Skin epidermis (tissue), 12 donors: Measurements from ENCODE around the gene CUEDC2.

Experiments
- H3K27ac ChIP-seq, 21 experiments: fragments of 200-600 bp; sonication (generic) in 11 of 21; one replicate each; pipeline ENCODE4 v1.5.0; 2020; ENCODE audit warnings: mild to moderate bottlenecking in 3 of 21, inconsistent platforms in 2 of 21, moderate library complexity in 2 of 21
- H3K4me3 ChIP-seq, 7 experiments: fragments of 200-600 bp; sonication (generic) in 2 of 7; one replicate each; pipeline ENCODE4 v1.5.0; 2020; ENCODE audit warnings: inconsistent platforms in 2 of 7, mild to moderate bottlenecking in 2 of 7, moderate library complexity in 1 of 7

Gene CUEDC2, protein sequence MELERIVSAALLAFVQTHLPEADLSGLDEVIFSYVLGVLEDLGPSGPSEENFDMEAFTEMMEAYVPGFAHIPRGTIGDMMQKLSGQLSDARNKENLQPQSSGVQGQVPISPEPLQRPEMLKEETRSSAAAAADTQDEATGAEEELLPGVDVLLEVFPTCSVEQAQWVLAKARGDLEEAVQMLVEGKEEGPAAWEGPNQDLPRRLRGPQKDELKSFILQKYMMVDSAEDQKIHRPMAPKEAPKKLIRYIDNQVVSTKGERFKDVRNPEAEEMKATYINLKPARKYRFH

DNA sequence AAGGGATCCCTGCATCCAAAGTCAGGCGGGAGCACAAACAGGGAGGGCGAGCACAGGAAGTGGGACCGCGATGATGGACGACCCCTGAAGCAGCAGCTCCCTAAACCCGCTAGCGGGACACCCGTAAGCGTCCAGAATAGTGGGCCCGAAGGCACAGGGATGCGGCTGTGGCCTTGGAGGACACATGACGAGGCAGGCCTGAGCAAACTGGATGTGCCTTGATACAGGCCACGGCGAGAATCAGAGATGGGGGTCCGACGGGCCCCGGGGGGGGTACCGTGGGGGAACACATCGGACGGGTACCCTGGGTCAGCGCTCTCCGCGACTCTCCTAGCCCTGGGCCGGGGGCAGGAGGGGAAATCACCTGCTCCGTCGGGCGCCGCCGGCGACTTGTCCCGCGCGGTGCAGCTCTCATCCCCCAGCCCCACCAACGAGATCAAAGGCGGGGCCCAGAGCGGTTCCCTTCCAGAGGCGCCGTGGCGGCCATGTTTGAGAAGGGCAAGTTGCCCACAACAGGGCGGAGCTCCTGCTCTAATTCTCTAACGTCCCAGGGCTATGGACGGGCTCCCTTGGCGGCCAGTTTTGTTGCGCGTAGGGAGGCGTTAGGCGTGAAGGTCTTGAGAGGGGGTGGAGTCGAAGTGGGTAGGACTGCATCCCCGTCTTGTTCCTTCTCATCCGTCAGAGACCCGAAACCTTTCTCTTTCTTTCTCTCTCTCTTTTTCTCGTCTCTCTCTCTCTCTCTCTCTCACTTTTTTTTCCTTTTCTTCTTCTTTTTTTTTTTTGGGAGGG, at the start of gene CUEDC2:
Gene CUEDC2, minus strand, starts transcription at position 413 of the 789 bp plus-strand sequence. CDS start 7,386 bp downstream, outside the sequence.
- Histone ChIP-seq H3K27ac (peak within 1 kb of the TSS; percentile 58 to 94 (median 87)), H3K4me3 (peak within 1 kb of the TSS; percentile 49 to 88 (median 80))

GRCh38 chr10:102480396-102480795, 48.0 kb upstream of the CUEDC2 start:
- H3K4me3 ChIP-seq, result no peak overlapping the region
- H3K27ac ChIP-seq, result no peak overlapping the region

DNA sequence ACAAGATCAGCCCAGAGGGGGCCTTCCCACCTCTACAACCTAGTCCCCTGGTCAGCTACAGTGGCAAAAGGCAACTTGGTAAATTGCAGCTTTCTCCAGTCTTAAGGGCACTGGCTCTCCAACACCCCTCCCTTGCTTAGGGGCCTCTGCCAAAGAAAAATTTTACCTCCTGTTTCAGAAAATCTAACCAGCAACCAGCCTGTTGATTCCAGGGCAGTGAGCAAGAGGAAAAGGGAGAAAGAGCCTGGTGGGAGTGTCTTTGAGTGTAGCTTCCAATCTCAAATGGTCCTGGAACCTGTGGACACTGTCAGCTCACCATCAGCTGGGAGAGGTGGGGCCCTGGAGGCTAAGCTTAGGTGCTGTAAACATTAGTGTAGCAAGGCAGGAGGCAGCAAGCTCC, 47.3 kb upstream of the CUEDC2 start:
- no peak overlapping the region for H3K4me3 ChIP-seq
- H3K27ac ChIP-seq, result peak overlapping the region in 3 of 21 experiments; percentile 17 to 35 (median 20)

GRCh38 chr10:102476466-102477141, 44.2 kb upstream of the CUEDC2 start:
- H3K27ac ChIP-seq, result peak overlapping the region in 1 of 21 experiments; percentile 22
- H3K4me3 ChIP-seq, result no peak overlapping the region

GRCh38 chr10:102475451-102476040, 43.2 kb upstream of the CUEDC2 start:
- Histone ChIP-seq H3K27ac (no peak overlapping the region), H3K4me3 (no peak overlapping the region)

DNA sequence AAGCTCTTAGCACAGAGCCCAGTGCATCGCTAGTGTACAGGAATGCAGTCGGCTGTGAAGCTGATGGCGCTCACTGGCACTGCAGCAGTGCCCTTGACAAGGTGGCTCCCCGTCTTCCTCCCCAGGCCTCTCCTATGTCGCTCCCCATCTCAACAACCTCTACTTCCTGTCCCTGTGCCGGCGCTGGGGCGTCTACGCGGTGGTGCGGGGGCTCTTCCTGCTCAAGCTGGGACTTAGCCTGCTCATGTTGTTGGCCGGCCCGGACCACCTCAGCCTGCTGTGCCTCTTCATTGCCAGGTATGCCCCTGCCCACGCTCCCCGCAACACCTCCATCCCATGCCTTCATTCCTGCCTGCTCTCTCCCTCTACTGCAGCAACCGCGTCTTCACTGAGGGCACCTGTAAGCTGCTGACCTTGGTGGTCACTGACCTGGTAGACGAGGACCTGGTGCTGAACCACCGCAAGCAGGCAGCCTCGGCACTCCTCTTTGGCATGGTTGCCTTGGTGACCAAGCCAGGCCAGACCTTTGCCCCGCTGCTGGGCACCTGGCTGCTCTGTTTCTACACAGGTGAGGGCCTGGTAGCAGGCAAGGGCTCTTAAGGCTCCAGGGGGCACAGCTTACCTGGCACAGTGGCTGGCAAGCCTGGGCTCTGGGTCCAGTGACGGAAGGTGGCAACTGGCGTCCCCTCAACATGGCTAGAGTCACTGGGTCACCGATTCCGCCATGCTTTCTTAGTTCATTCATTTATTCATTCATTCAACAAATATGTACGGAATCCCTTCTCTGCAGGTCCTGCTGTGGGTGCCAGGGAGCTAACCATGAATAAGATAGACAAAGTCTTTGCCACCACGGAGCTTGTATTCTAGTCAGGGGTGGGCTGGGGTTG, 41.3 kb upstream of the CUEDC2 start:
- Histone ChIP-seq H3K27ac (no peak overlapping the region), H3K4me3 (no peak overlapping the region)

DNA sequence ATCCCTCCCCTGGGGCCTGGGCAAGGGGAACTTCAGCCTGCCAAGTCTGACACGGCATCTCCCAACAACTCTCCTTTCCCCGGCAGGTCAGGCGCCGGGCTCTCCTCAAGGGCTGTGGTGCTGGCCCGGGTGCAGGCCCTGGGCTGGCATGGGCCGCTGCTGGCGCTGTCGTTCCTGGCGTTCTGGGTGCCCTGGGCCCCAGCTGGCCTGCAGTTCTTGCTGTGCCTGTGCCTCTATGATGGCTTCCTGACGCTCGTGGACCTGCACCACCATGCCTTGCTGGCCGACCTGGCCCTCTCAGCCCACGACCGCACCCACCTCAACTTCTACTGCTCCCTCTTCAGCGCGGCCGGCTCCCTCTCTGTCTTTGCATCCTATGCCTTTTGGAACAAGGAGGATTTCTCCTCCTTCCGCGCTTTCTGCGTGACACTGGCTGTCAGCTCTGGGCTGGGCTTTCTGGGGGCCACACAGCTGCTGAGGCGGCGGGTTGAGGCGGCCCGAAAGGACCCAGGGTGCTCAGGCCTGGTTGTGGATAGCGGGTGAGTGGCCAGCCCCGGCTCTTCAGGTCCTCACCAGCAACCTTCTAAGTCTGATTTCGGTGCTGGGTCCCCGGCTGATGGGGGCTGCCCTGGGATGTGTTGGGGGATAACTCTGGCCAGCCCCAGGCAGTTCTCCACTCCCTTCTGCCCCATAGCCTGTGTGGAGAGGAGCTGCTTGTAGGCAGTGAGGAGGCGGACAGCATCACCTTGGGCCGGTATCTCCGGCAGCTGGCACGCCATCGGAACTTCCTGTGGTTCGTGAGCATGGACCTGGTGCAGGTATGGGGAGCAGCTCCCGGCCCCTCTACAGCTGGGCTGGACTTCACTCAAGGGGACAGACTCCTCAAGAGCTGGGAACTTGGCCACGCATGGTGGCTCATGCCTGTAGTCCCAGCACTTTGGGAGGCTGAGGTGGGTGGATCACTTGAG, 38.5 kb upstream of the CUEDC2 start:
- Histone ChIP-seq H3K4me3 (no peak overlapping the region), H3K27ac (no peak overlapping the region)

DNA sequence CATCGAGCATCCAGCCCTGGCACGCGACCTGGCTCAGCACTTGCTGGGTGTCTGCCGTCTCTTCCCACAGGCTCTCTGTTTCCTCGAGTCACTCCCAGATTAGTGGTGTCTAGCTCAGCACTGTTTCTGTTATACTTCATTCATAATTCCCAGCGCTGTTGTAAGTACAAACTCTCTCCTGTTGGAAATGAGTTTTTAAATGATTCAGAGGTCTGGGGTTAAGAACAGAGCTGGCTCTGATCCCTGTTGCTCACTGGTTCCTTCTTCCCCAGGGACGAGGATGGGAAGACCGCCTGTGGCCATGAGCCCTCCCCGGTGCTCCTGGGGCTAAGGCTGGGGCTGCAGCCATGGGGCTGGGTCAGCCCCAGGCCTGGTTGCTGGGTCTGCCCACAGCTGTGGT, 36.3 kb upstream of the CUEDC2 start:
- no peak overlapping the region for H3K27ac ChIP-seq
- H3K4me3 ChIP-seq, result no peak overlapping the region

DNA sequence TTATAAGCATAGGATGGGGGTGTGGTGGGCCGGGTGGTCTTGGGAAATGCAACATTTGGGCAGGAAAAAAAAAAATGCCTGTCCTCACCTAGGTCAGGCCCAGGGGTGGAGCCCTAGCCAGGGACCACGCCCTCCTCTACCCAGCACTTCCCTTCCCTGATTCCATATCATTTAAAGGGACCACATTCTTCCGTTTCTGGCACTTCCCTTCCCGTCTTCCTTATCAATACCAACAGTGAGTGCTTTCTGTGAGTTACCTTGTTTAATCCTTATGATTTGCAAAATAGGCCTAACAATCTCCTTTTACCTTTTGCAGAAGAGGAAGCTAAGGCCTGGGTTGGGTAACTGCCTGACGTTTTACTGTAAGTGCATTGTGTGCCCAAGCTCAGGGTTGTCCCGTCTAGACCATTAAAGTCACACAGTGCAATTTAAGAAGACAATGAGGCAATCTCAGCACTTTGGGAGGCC, 35.6 kb upstream of the CUEDC2 start:
- no peak overlapping the region for H3K4me3 ChIP-seq
- peak overlapping the region in 1 of 21 experiments; percentile 37 for H3K27ac ChIP-seq

- Histone ChIP-seq H3K27ac (peak overlapping the region in 1 of 21 experiments; percentile 37), H3K4me3 (no peak overlapping the region)
Measured at GRCh38 chr10:102467318-102467717, 34.9 kb upstream of the CUEDC2 start.

DNA sequence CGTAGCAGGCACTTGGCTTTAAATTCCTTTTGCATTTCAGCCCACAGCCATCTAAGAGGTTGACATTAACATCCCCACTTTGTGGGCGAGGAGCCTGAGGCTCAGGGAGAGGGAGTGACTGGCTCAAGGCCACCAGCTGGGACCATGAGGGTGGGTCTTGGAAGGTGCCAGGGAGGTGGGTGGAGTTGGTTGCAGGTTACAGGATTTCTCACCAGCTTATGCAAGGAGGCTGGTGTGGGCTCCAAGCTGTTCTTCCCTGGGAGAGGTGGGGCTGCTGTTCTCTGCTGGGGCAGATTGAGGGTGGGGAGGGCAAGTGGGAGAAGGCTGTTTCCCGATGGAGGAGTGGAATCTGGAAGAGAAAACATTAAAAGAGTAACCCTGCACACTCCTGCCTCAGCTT, 33.1 kb upstream of the CUEDC2 start:
- H3K27ac ChIP-seq, result no peak overlapping the region
- H3K4me3 ChIP-seq, result no peak overlapping the region

DNA sequence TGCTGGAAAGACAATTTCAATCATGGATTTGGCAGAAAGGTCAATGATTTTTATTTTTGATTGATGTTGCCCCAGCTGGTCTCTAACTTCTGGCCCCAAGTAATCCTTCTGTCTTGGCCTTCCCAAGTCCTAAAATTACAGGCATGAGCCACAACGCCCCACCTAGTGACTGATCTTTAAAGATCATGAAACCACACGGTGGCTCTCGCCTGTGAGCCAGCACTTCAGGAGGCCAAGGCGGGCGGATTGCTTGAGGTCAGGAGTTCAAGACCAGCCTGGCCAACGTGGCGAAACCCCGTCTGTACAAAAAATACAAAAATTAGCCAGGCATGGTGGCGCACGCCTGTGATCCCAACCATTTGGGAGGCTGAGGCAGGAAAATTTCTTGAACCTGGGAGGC, 31.6 kb upstream of the CUEDC2 start:
- Histone ChIP-seq H3K4me3 (no peak overlapping the region), H3K27ac (no peak overlapping the region)

- H3K4me3 ChIP-seq, result peak overlapping the region in 1 of 7 experiments; percentile 1
- H3K27ac ChIP-seq, result peak overlapping the region in 3 of 21 experiments; percentile 21 to 39 (median 33)
Measured at GRCh38 chr10:102462512-102463054, 30.2 kb upstream of the CUEDC2 start.

GRCh38 chr10:102461187-102462054, 29.0 kb upstream of the CUEDC2 start:
- peak overlapping the region in 17 of 21 experiments; percentile 18 to 77 (median 55) for H3K27ac ChIP-seq
- peak overlapping the region; percentile 37 to 53 (median 45) for H3K4me3 ChIP-seq

DNA sequence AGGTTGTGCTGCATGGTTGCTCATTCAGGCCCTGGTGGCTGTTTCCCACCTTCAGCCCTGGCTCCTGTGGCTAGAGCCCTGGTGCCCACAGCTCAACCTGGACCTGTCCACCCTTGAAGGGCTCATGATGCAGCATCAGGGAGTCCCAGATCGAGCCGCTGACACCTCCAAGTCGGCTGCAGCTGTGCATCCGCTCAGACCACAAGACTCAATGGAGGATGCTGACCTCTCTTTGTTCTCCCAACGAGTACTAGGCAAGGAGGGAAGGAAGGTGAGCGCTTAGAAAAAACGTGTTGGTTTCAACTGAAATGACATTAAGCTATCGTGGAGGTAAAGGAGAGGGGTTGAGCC, 28.4 kb upstream of the CUEDC2 start:
- peak overlapping the region; percentile 37 to 53 (median 45) for H3K4me3 ChIP-seq
- H3K27ac ChIP-seq, result peak overlapping the region in 11 of 21 experiments; percentile 8 to 77 (median 28)

DNA sequence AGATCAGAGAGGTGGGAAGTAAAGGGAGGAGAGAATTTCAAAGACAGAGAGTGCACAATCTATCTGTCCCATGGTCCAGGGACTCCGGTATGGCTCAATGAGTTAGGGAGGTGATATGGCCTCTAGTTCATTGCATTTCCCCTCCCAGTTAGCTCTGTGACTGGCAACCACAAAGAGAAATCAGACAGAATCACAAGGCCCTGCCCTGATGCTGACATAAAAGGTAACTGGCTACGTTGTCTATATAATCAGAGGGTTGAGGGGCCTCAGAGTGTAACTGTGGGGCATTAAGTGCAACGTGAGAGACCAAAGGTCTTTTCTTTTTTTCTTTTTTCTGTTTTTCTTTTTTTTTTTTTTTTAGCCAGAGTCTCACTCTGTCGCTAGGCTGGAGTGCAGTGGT, 26.3 kb upstream of the CUEDC2 start:
- Histone ChIP-seq H3K27ac (no peak overlapping the region), H3K4me3 (no peak overlapping the region)
